Fibroblast of lung (primary cell): ENCODE results near the gene HEMK1. TPM values are rescaled to one million over a fixed set of nuclear protein-coding genes. Genes with fewer than 3 reads are reported as not detected.

Experiments
- DNase-seq, 2 donors: peaks; one replicate each; pipeline versions ENCODE4 v3.0.0 to v3.0.0-alpha.2; 2010; ENCODE audit warnings: low read depth in 2 of 2
- H2AFZ ChIP-seq: 2 replicates; pipeline ENCODE4 v1.5.1; 2012; ENCODE audit warnings: low read length, control low read depth, inconsistent platforms
- H3K27ac ChIP-seq: 2 replicates; pipeline ENCODE4 v1.5.1; 2011; ENCODE audit warnings: low read length, control low read depth; ENCODE audit not compliant: insufficient read depth
- H3K27me3 ChIP-seq: 2 replicates; pipeline ENCODE4 v1.5.1; 2011; ENCODE audit warnings: mild to moderate bottlenecking, low read length; ENCODE audit not compliant: control insufficient read depth, insufficient read depth
- H3K36me3 ChIP-seq: 2 replicates; pipeline ENCODE4 v1.5.1; 2011; ENCODE audit warnings: low read length; ENCODE audit not compliant: control insufficient read depth, insufficient read depth
- H3K4me1 ChIP-seq: 2 replicates; pipeline ENCODE4 v1.5.1; 2011; ENCODE audit warnings: low read length; ENCODE audit not compliant: control insufficient read depth, insufficient read depth; ENCODE audit errors: extremely low read depth
- H3K4me2 ChIP-seq: 2 replicates; pipeline ENCODE4 v1.5.1; 2011; ENCODE audit warnings: low read length, control low read depth; ENCODE audit not compliant: insufficient read depth; ENCODE audit errors: extremely low read depth
- H3K4me3 ChIP-seq, 4 experiments: fragments of 200-600 bp in 1 of 4; sonication (generic) in 1 of 4; replicated peaks in 1 of 4; 2 replicates each; pipeline ENCODE4 v1.5.1; 2011 to 2016; ENCODE audit warnings: low read length in 4 of 4, low read depth in 3 of 4, mild to moderate bottlenecking in 3 of 4, control low read depth in 2 of 4, inconsistent platforms in 1 of 4, mixed read lengths in 1 of 4; ENCODE audit not compliant: insufficient read depth in 1 of 4; ENCODE audit errors: control extremely low read depth in 1 of 4
- H3K79me2 ChIP-seq: 2 replicates; pipeline ENCODE4 v1.5.1; 2012; ENCODE audit warnings: mild to moderate bottlenecking, low read length, inconsistent platforms; ENCODE audit not compliant: control insufficient read depth, insufficient read depth
- H3K9ac ChIP-seq: 2 replicates; pipeline ENCODE4 v1.5.1; 2011; ENCODE audit warnings: mild to moderate bottlenecking, low read length, control low read depth; ENCODE audit not compliant: insufficient read depth
- H3K9me3 ChIP-seq: 2 replicates; pipeline ENCODE4 v1.5.1; 2012; ENCODE audit warnings: low read depth, low read length; ENCODE audit not compliant: control insufficient read depth, insufficient read depth
- H4K20me1 ChIP-seq: 2 replicates; pipeline ENCODE4 v1.5.1; 2011; ENCODE audit warnings: low read length; ENCODE audit not compliant: control insufficient read depth, insufficient read depth; ENCODE audit errors: extremely low read depth
- EZH2 ChIP-seq: IDR thresholded peaks from 2 replicates; pipeline ENCODE4 v1.5.1; 2012; ENCODE audit warnings: low read length, control low read depth, mild to moderate bottlenecking; ENCODE audit errors: missing control alignments
- polyA plus RNA-seq, 2 donors: library from polyadenylated mRNA; depleted of rRNA in 1 of 2; stranded (reverse) in 1 of 2; unstranded in 1 of 2; fragments of >200 nt; gene quantifications; 2 replicates each; pipeline ENCODE4 v1.2.1, GENCODE V29; 2011 to 2012; ENCODE audit warnings: missing spikeins in 1 of 2
- total RNA-seq: library from RNA; depleted of rRNA; stranded (reverse); fragments of >200 nt; gene quantifications from 2 replicates; pipeline ENCODE4 v1.2.1, GENCODE V29; 2014
- TF ChIP-seq, protein P1 (sequence below), 2 donors: IDR thresholded peaks in 1 of 2; conservative IDR thresholded peaks in 1 of 2; 1 replicate in 1 of 2; 2 replicates in 1 of 2; pipeline ENCODE4 v1.5.1; 2011 to 2012; ENCODE audit warnings: low read length in 2 of 2, control low read depth in 1 of 2, inconsistent platforms in 1 of 2, low read depth in 1 of 2, mild to moderate bottlenecking in 1 of 2

HEMK1 gene
- total and polyA plus RNA-seq, 2 donors (not counting 1 experiment from before 2014, with no cell fraction given), result 8.4 to 12.7 TPM

DNA sequence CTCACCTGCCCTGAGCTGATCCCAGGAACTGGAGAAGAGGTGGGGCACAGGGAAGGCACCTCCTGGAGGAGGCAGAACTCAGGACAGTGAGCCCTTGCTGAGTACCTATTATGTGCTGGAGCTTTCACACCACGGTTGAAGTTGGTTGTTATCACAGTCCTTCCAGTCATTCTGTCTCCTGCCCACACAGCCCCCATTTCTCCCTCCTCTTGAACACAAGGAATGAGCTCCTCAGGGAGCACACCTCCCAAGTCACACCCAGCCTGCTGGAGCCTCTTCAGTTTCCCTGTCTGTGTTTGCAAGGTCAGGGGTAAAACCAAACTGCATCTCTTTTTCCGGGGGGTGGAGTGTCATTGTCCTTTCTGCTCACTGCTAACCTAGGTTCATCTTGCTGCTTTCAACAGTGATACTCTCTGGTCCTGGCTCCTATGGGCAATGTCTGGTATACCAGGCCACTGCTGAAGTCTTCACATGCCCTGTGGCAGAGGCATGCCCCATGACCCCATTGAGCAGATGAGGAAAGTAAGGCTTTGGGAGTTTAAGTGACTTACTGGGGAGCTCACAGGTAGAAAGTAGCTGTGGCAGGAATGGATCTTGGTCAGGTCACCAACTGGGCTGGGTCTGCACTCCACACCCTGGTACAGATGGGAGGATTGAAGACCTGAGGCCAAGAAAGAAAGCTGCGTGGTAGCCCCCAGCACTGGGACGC, 31.7 kb upstream of the HEMK1 start:
- Histone ChIP-seq H3K36me3 (no peaks in the 10 kb centered on the region), H3K79me2 (no peaks in the 10 kb centered on the region), H3K4me3 (no peak overlapping the region), H3K27me3 (peaks cover 9% of the 10 kb centered on the region), H3K9me3 (no peaks in the 10 kb centered on the region), H2AFZ (no peak overlapping the region), H3K9ac (no peak overlapping the region), H4K20me1 (no peaks in the 10 kb centered on the region), H3K4me2 (no peak overlapping the region), H3K27ac (no peak overlapping the region), H3K4me1 (no peaks in the 10 kb centered on the region)
- TF ChIP-seq, protein P1, sequence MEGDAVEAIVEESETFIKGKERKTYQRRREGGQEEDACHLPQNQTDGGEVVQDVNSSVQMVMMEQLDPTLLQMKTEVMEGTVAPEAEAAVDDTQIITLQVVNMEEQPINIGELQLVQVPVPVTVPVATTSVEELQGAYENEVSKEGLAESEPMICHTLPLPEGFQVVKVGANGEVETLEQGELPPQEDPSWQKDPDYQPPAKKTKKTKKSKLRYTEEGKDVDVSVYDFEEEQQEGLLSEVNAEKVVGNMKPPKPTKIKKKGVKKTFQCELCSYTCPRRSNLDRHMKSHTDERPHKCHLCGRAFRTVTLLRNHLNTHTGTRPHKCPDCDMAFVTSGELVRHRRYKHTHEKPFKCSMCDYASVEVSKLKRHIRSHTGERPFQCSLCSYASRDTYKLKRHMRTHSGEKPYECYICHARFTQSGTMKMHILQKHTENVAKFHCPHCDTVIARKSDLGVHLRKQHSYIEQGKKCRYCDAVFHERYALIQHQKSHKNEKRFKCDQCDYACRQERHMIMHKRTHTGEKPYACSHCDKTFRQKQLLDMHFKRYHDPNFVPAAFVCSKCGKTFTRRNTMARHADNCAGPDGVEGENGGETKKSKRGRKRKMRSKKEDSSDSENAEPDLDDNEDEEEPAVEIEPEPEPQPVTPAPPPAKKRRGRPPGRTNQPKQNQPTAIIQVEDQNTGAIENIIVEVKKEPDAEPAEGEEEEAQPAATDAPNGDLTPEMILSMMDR (conservative IDR thresholded peaks at IDR 0.05 in 1 of 2, IDR thresholded peaks at IDR 0.05 in 1 of 2; ENCODE audit: low read depth in 1 of 2, low read length in 2 of 2), result no peak
- TF ChIP-seq EZH2, result no peak
- no peak for DNase-seq

DNA sequence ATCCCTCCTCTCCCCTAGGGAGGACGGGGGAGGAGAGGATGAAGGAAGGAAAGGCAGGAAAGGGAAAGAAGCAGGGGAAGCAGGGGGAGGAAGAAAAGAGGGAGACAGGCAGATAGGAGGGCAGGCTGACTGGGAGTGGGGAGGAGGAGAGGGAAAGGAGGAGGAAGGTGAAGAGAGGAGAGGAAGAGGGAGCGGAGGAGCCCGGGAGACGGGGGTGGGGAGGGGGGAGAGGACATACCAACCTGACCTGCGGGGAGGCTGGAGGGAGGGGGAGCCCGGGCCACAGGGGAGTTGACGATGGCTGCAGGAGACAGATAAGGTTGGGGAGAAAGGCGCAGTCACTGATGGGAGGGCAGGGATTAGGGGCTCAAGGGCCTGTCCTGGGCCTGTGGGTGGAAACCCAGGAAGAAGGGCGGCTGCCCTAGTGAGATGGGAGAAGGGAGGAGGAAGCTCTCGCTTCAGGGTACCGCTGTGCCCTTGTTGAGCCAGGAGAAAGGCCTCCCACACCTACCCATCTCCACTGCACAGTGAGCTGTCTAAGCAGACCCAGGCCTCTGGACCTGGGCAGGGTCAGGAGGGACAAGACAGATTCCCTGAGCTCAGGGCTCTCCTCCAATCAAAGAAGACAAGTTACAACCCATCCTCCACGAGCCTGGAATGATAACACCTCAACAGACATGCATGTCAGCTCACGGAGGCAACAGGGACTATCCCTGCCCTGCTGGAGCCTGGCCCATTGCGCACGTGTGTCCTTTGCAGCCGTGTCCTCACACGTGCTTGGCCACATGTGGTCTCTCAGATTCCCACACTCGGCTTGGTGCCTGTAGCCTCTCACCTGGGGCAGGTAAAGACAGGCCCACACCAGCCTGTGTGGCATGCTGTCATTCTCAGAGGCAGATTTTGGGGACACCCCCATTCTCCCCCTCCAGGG, 29.7 kb upstream of the HEMK1 start:
- Histone ChIP-seq H3K4me1 (no peaks in the 10 kb centered on the region), H3K9ac (no peak overlapping the region), H3K4me2 (no peak overlapping the region), H3K4me3 (no peak overlapping the region), H3K27me3 (peaks cover 5% of the 10 kb centered on the region), H3K36me3 (no peaks in the 10 kb centered on the region), H3K79me2 (no peaks in the 10 kb centered on the region), H3K27ac (no peak overlapping the region), H3K9me3 (no peaks in the 10 kb centered on the region), H2AFZ (no peak overlapping the region), H4K20me1 (no peaks in the 10 kb centered on the region)
- no peak for DNase-seq
- TF ChIP-seq, protein P1 (conservative IDR thresholded peaks at IDR 0.05 in 1 of 2, IDR thresholded peaks at IDR 0.05 in 1 of 2; ENCODE audit: low read depth in 1 of 2, low read length in 2 of 2), result no peak
- no peak for TF ChIP-seq EZH2
